Osteocyte (in vitro differentiated cells): ENCODE data around the gene PDZD2. TPM values are rescaled to one million over a fixed set of nuclear protein-coding genes. Genes with fewer than 3 reads are reported as not detected.

ENCODE experiments used
- DNase-seq: peaks from one replicate; pipeline ENCODE4 v3.0.0; 2021; ENCODE audit warnings: mixed read lengths; ENCODE audit not compliant: unreplicated experiment; ENCODE audit errors: extremely low spot score
- H3K27ac Mint-ChIP-seq: one replicate; pipeline ENCODE4 v1.8.0; 2021; ENCODE audit warnings: mild to moderate bottlenecking, mixed read lengths; ENCODE audit not compliant: unreplicated experiment
- H3K27me3 Mint-ChIP-seq: one replicate; pipeline ENCODE4 v1.8.0; 2021; ENCODE audit warnings: mixed read lengths; ENCODE audit not compliant: unreplicated experiment
- H3K36me3 Mint-ChIP-seq: one replicate; pipeline ENCODE4 v1.8.0; 2021; ENCODE audit warnings: mixed read lengths; ENCODE audit not compliant: unreplicated experiment
- H3K4me1 Mint-ChIP-seq: one replicate; pipeline ENCODE4 v1.8.0; 2021; ENCODE audit warnings: mixed read lengths; ENCODE audit not compliant: unreplicated experiment
- H3K4me3 Mint-ChIP-seq: one replicate; pipeline ENCODE4 v1.8.0; 2021; ENCODE audit warnings: mild to moderate bottlenecking, moderate library complexity, mixed read lengths; ENCODE audit not compliant: unreplicated experiment
- H3K9me3 Mint-ChIP-seq: one replicate; pipeline ENCODE4 v1.8.0; 2021; ENCODE audit warnings: mixed read lengths; ENCODE audit not compliant: unreplicated experiment
- CTCF ChIP-seq: fragments of 200-600 bp; sonication (generic); IDR thresholded peaks from 2 replicates; pipeline ENCODE4 v1.5.0; 2021; ENCODE audit warnings: antibody characterized with exemption, mild to moderate bottlenecking, moderate library complexity
- total RNA-seq: library from RNA; stranded (reverse); gene quantifications from 2 replicates; pipeline ENCODE4 v1.2.1, GENCODE V29; 2021

The PDZD2 gene
- total RNA-seq, 1 donor from 2014 or later: 2.3 TPM

- peaks cover 80% of the 10 kb centered on the region for H3K4me1 Mint-ChIP-seq
- H3K36me3 Mint-ChIP-seq: peaks cover 2% of the 10 kb centered on the region
- H3K4me3 Mint-ChIP-seq: no peak overlapping the region
These were observed 347.2 kb downstream of the PDZD2 start for GRCh38 chr5:31986101-31986500.

GRCh38 chr5:31987985-31988710, 349.2 kb downstream of the PDZD2 start:
- TF ChIP-seq CTCF: no peak
- Mint-ChIP-seq H3K27me3 (no peaks in the 10 kb centered on the region), H3K9me3 (peaks cover 4% of the 10 kb centered on the region), H3K4me3 (no peak overlapping the region), H3K27ac (no peak overlapping the region), H3K36me3 (peaks cover 2% of the 10 kb centered on the region), H3K4me1 (peaks cover 76% of the 10 kb centered on the region)
- DNase-seq: no peak

More at GRCh38 chr5:31986101-31986500, 347.2 kb downstream of the PDZD2 start:
- no peak overlapping the region for H3K27ac Mint-ChIP-seq
- TF ChIP-seq CTCF: no peak
- H3K27me3 Mint-ChIP-seq: no peaks in the 10 kb centered on the region
- DNase-seq: no peak
- H3K9me3 Mint-ChIP-seq: peaks cover 4% of the 10 kb centered on the region

- H3K4me1 Mint-ChIP-seq: peaks cover 66% of the 10 kb centered on the region
These were observed 351.2 kb downstream of the PDZD2 start for GRCh38 chr5:31990081-31990650.

GRCh38 chr5:31990701-31991110, 351.8 kb downstream of the PDZD2 start:
- peak overlapping the region; percentile 56 for H3K27ac Mint-ChIP-seq
- peaks cover 2% of the 10 kb centered on the region for H3K36me3 Mint-ChIP-seq
- TF ChIP-seq CTCF: no peak
- DNase-seq: no peak
- peaks cover 66% of the 10 kb centered on the region for H3K4me1 Mint-ChIP-seq
- H3K27me3 Mint-ChIP-seq: no peaks in the 10 kb centered on the region
- H3K4me3 Mint-ChIP-seq: no peak overlapping the region
- peaks cover 4% of the 10 kb centered on the region for H3K9me3 Mint-ChIP-seq

More at GRCh38 chr5:31990081-31990650, 351.2 kb downstream of the PDZD2 start:
- Mint-ChIP-seq H3K36me3 (peaks cover 2% of the 10 kb centered on the region), H3K27ac (peak overlapping the region; percentile 56), H3K9me3 (peaks cover 4% of the 10 kb centered on the region), H3K4me3 (no peak overlapping the region), H3K27me3 (no peaks in the 10 kb centered on the region)
- TF ChIP-seq CTCF: no peak
- no peak for DNase-seq

GRCh38 chr5:31992377-31992776, 353.4 kb downstream of the PDZD2 start:
- DNase-seq: no peak
- H3K27ac Mint-ChIP-seq: no peak overlapping the region
- H3K27me3 Mint-ChIP-seq: no peaks in the 10 kb centered on the region
- peaks cover 2% of the 10 kb centered on the region for H3K36me3 Mint-ChIP-seq
- TF ChIP-seq CTCF: no peak
- H3K9me3 Mint-ChIP-seq: peaks cover 4% of the 10 kb centered on the region
- peaks cover 56% of the 10 kb centered on the region for H3K4me1 Mint-ChIP-seq
- no peak overlapping the region for H3K4me3 Mint-ChIP-seq
